ENCODE measurements around the gene ZNF77.

The ZNF77 gene

GRCh38 chr19:2983351-2984214 lies 38.8 kb upstream of the ZNF77 start (continued):
- 0 out of 2 replicates have a peak, but pooled peaks have one; percentile 61 for TF ChIP-seq OVOL3 (tag by site-specific recombination; IDR thresholded peaks at IDR 0.05)
- TF ChIP-seq SP2 (tag by site-specific recombination; IDR thresholded peaks at IDR 0.05), result peak; percentile 79
- peak; percentile 85 for TF ChIP-seq ZNF600 (tag by site-specific recombination; IDR thresholded peaks at IDR 0.05)
- no peak for TF ChIP-seq ZNF311 (tag by site-specific recombination; IDR thresholded peaks at IDR 0.05; ENCODE audit: borderline replicate concordance)
- TF ChIP-seq GLIS1 (tag by site-specific recombination; IDR thresholded peaks at IDR 0.05), result peak; percentile 100
- TF ChIP-seq ZSCAN18 (tag by site-specific recombination; IDR thresholded peaks at IDR 0.05), result peak; percentile 64; the same call in 1 of the 2 replicates
- TF ChIP-seq ZNF501 (tag by site-specific recombination; IDR thresholded peaks at IDR 0.05), result peak; percentile 68; the same call in 1 of the 2 replicates
- TF ChIP-seq ZNF423 (tag by site-specific recombination; IDR thresholded peaks at IDR 0.05), result peak; percentile 99
- TF ChIP-seq REST (tag by site-specific recombination; IDR thresholded peaks at IDR 0.05), result 0 out of 2 replicates have a peak, but pooled peaks have one; percentile 34
- no peak for TF ChIP-seq ZNF175 (tag by site-specific recombination; IDR thresholded peaks at IDR 0.05)
- no peak for TF ChIP-seq ZNF658 (tag by site-specific recombination; IDR thresholded peaks at IDR 0.05)
- TF ChIP-seq ZBTB7A (tag by site-specific recombination; IDR thresholded peaks at IDR 0.05; ENCODE audit: low read depth), result no peak
- TF ChIP-seq BCL11A (tag by site-specific recombination; IDR thresholded peaks at IDR 0.05; ENCODE audit: low read depth), result peak; percentile 82
- peak; percentile 49 for TF ChIP-seq ZNF146 (tag by site-specific recombination; IDR thresholded peaks at IDR 0.05)
- no peak for TF ChIP-seq MEIS1 (CRISPR knock-in tag; IDR thresholded peaks at IDR 0.05; ENCODE audit: borderline replicate concordance)
- peak; percentile 73; the same call in 1 of the 2 replicates for TF ChIP-seq ZNF558 (tag by site-specific recombination; IDR thresholded peaks at IDR 0.05)
- TF ChIP-seq ZFHX2 (tag by site-specific recombination; conservative IDR thresholded peaks at IDR 0.05), result peak; percentile 59
- peak; percentile 88 for TF ChIP-seq TSHZ1 (tag by site-specific recombination; IDR thresholded peaks at IDR 0.05; ENCODE audit: borderline replicate concordance)
- TF ChIP-seq ZNF26 (tag by site-specific recombination; IDR thresholded peaks at IDR 0.05), result no peak
- TF ChIP-seq ZNF302 (tag by site-specific recombination; IDR thresholded peaks at IDR 0.05; ENCODE audit: low read depth), result no peak
- no peak for TF ChIP-seq ZNF114 (tag by site-specific recombination; IDR thresholded peaks at IDR 0.05)
- no peak for TF ChIP-seq ZNF239 (tag by site-specific recombination; IDR thresholded peaks at IDR 0.05)
- peak; percentile 96 for TF ChIP-seq ZNF341 (tag by site-specific recombination; IDR thresholded peaks at IDR 0.05; ENCODE audit: low read depth)
- peak; percentile 23; the same call in 1 of the 2 replicates for TF ChIP-seq ZNF280D (tag by site-specific recombination; IDR thresholded peaks at IDR 0.05)

Measured in HEK293 (cell line).